HG02943 (cell line): ENCODE data around the gene NLK.
"Not testable (repeated sequence)": the region's sequence is repeated elsewhere in the genome, so short reads cannot be mapped to it uniquely, and the experiment has no call there.

Source experiments
- ATAC-seq: cut with Tn5 transposase; IDR thresholded peaks from one replicate; pipeline ENCODE4 v1.9.1; 2021; ENCODE audit warnings: mild to moderate bottlenecking, low read depth, moderate library complexity; ENCODE audit not compliant: unreplicated experiment

The NLK gene

GRCh38 chr17:28227316-28228108 lies 185.0 kb downstream of the NLK start:
- ATAC-seq: no peak

DNA sequence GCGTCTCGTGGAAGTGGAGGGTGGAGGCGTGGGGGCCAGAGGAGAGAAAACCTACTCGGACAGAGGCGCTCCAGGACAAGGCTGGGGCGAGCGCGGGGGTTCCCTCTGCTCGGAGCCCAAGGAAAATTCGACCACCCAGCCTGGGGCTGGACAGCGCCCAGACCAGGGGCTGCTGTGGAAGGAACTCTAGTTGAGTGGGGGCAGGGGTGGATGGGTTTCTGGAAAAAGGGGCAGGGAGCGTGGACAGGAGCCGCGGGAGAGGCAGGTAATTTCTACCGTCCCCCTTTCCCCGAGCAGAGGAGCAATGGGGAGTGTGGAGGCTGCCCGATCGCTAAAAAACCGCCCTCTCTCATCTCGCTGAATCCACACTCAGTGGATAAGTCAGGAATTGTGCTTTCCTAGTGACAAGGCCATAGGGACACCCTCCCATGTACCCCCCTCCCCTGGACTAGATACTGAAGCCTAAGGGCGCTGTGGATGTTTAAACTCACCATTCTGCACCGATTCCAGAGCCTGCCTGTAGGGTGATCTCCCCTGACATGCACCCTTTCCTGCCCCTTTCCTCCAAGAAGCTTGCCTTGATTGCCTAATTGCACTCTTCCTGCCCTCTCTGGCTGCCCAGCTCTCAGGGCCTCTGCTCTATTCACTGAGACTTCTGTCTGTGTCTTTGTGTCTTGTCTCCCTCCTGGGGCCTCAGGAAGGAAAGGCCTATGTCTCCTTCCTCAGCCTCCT lies 185.8 kb downstream of the NLK start:
- no peak for ATAC-seq

DNA sequence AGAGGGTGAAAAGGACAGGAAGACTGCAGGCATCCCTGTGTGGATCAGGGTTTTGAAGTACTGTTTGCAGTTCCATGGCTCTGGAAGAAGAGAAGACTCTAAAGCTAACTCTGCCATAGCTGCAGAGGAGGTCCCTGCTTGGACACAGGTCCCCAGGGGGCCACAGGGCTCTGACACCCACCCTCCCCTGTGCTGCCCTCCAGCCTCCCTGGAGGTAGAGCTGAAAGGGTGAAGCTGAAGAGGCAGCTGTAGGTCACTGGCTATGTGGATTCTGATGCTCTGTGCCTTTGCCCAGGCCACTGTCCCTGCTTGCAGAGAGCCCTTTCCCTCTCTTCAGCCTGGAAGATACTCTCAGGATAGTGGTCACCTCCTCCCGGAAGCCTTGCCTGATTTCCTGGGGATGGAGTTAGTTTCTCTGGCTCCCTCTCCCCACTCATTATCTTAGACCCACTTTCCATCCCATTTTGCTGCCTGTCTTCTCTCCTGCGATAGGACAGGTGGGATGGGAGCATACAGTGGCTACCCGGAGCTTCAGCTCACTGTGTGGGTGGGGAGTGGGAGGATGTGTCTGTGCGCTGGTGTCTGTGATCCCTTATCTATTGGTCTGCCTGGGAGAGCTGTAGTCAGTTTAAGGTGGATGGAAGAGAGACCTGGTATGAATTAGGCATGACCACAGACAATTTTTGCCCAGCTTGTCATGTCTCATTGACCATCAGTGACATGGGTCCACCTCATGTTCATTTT lies 186.7 kb downstream of the NLK start:
- ATAC-seq: no peak

GRCh38 chr17:28230011-28230410 lies 187.5 kb downstream of the NLK start:
- no peak for ATAC-seq

- ATAC-seq: not testable (repeated sequence)
Measured at GRCh38 chr17:28230607-28231006, 188.1 kb downstream of the NLK start.

GRCh38 chr17:28231624-28232023 lies 189.1 kb downstream of the NLK start:
- not testable (repeated sequence) for ATAC-seq

DNA sequence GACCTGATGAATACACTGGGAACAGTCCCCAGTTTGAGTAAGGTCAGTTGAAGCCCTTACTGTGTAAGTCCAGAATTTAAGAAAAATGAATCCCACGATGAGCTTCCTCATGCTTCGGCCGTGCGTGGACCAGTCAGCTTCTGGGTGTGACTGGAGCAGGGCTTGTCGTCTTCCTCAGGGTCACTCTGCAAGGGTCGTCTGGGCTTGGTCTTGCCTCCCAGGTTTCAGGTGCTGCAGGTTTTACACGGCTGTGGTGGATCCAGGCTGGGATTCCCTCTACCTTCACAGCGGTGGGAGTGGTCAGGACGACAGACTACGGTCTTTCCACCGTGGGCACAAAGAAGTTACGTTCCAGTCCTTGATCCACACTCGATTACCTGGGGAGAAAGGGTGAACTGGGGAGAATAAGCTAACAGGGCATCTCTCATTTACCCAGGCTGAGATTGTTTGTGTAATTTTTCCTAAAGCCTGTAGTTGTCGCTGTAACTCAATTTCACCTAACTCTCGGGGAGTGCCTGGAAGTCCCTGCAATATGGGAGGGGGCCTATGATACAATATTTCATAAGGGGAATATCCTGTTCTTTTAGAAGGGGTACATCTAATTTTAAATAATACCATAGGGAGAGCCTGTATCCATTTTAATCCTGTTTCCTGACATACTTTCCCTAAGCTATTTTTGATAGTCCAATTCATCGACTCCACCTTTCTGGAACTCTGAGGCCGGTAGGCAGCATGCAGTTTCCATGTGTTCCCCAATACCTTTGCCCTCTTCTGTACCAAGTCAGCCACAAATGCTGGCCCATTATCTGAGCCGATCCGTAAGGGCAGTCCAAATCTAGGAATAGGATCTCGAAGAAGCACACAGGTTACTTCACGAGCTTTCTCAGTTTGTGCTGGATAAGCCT lies 190.7 kb downstream of the NLK start:
- ATAC-seq: not testable (repeated sequence)

GRCh38 chr17:28233872-28234856 lies 191.7 kb downstream of the NLK start:
- not testable (repeated sequence) for ATAC-seq

DNA sequence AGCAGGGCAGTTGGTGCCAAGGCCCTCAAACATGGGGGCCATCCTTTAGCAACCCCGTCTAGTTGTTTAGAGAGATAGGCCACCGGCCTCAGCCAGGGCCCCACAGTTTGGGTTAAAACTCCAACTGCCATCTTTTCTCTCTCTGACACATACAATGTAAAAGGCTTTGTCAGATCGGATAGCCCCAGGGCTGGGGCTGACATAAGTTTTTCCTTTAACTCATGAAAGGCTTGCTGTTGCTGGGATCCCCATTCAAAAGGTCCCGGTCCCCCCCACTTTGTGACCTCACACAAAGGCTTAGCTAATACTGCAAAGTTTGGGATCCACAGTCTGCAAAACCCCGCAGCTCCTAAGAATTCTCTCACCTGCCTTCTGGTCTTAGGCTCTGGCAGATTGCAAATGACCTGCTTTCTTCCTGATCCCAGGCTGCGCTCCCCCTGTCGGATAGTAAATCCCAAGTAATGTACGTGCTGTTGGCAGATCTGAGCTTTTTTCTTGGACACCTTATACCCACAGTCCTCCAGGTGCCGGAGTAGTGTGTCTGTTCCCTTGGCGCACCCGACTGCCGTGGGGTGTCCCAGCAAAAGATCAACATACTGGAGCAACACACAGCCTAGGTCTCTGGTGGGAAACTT lies 192.7 kb downstream of the NLK start:
- ATAC-seq: not testable (repeated sequence)

GRCh38 chr17:28236033-28236653 lies 193.7 kb downstream of the NLK start:
- ATAC-seq: not testable (repeated sequence)

- not testable (repeated sequence) for ATAC-seq
Measured at GRCh38 chr17:28238547-28239270, 196.2 kb downstream of the NLK start.

- no peak for ATAC-seq
Measured at GRCh38 chr17:28239271-28239624, 196.8 kb downstream of the NLK start.

GRCh38 chr17:28240688-28241340 lies 198.3 kb downstream of the NLK start:
- no peak for ATAC-seq

- ATAC-seq: no peak
Measured at GRCh38 chr17:28242791-28243190, 200.3 kb downstream of the NLK start.

DNA sequence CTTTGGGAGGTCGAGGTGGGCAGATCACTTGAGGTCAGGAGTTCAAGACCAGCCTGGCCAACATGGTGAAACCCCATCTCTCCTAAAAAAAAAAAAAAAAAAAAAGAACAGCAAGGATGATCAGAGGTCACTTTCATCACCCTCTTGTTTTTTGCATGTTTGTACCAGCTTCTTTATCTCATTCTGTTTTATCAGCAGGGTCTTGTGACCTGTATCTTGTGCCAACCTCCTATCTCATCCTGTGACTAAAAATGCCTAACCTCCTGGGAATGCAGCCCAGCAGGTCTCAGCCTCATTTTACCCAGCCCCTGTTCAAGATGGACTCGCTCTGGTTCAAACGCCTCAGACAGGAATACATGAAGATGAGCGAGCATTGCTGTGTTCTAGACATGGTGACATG lies 200.8 kb downstream of the NLK start:
- not testable (repeated sequence) for ATAC-seq

DNA sequence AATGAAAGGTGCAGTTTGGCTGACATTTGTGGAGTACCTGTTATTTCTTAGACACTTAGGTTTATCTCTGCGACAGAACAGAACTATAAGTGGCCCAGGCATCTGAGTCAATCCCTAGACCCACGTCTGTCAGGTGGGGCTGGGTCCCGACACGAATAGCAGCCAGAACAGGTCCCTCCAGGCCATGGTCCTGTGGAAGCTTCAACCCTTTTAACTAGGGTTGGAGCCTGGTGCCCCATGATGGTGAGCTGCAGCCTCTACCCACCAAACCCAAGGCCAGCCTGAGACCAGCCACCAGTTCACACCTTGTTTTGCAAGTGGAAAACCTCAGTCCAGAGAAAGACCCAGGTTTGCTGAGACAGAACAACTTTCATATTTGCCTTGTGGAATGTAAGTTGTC lies 202.0 kb downstream of the NLK start:
- no peak for ATAC-seq
